ENCODE measurements around the gene LDB2.

DNA sequence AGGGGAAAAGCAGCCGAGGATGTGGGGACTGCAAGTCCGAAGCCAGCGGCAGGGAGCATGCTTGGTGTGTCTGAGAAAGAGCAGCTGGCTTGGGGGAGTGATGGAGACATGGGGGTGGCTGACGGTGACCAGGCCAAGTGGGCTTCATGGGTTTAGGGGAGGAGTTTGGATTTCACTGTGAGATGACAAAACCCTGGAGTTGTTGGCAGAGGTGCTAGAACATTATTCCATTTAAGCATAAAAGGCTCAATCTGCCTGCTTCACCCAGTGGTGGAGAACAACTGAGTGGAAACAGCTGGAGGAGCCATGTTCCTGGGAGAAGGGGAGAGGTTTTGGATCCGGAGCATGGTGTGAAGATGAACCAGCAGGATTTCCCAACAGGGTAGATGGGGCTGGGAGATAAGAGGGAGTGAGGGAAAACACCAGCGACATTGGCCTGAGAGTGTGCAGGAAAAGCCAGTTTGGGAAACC, 354.2 kb downstream of the LDB2 start:
- TF ChIP-seq, protein P1, sequence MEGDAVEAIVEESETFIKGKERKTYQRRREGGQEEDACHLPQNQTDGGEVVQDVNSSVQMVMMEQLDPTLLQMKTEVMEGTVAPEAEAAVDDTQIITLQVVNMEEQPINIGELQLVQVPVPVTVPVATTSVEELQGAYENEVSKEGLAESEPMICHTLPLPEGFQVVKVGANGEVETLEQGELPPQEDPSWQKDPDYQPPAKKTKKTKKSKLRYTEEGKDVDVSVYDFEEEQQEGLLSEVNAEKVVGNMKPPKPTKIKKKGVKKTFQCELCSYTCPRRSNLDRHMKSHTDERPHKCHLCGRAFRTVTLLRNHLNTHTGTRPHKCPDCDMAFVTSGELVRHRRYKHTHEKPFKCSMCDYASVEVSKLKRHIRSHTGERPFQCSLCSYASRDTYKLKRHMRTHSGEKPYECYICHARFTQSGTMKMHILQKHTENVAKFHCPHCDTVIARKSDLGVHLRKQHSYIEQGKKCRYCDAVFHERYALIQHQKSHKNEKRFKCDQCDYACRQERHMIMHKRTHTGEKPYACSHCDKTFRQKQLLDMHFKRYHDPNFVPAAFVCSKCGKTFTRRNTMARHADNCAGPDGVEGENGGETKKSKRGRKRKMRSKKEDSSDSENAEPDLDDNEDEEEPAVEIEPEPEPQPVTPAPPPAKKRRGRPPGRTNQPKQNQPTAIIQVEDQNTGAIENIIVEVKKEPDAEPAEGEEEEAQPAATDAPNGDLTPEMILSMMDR (IDR thresholded peaks at IDR 0.05), result no peak
- TF ChIP-seq POLR2A (IDR thresholded peaks at IDR 0.05), result no peak

All from heart left ventricle (tissue), 13 donors.